GM12891 (cell line): ENCODE measurements around the gene RGL3.
"Not testable (repeated sequence)": the region's sequence is repeated elsewhere in the genome, so short reads cannot be mapped to it uniquely, and the experiment has no call there.

Experiments used
- DNase-seq: peaks from one replicate; pipeline ENCODE4 v3.0.0; 2011; ENCODE audit warnings: low spot score; ENCODE audit not compliant: insufficient read length
- FAIRE-seq: peaks from 2 replicates; lab custom pipeline; 2011; peaks lifted over from hg19 to GRCh38; lab: Jason Lieb, UNC
- PAX5 ChIP-seq: IDR thresholded peaks from 2 replicates; pipeline ENCODE4 v1.6.1; 2011; ENCODE audit warnings: low read length, moderate library complexity, mild to moderate bottlenecking; ENCODE audit not compliant: insufficient read depth, severe bottlenecking
- POLR2A ChIP-seq: IDR thresholded peaks from 2 replicates; pipeline ENCODE4 v1.6.1; 2011; ENCODE audit warnings: low read depth, low read length, control low read depth
- POLR2AphosphoS5 ChIP-seq: IDR thresholded peaks from 2 replicates; pipeline ENCODE4 v1.6.1; 2011; ENCODE audit warnings: low read depth, low read length, control low read depth
- POU2F2 ChIP-seq: IDR thresholded peaks from 2 replicates; pipeline ENCODE4 v1.6.1; 2011; ENCODE audit warnings: low read depth, mild to moderate bottlenecking, control low read depth, low read length, moderate library complexity
- SPI1 ChIP-seq: IDR thresholded peaks from 2 replicates; pipeline ENCODE4 v1.6.1; 2011; ENCODE audit warnings: low read depth, low read length, control low read depth
- TAF1 ChIP-seq: IDR thresholded peaks from 2 replicates; pipeline ENCODE4 v1.6.1; 2011; ENCODE audit warnings: low read depth, low read length, control low read depth

Gene RGL3

DNA sequence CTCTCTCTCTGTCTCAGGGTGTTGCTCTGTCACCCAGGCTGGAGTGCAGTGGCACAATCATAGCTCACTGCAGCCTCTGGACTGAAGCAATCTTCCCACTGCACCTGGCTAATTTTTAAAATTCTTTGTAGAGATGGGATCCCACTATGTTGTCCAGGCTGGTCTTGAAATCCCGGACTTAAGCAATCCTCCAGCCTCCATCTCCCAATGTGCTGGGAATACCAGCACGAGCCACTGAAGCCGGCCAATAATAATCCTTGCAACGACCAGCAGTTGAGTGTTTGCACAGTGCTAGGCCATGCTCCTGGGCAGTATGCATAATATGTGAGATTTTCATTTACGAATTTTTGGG is 34.4 kb downstream of the RGL3 start:
- FAIRE-seq (no peak), DNase-seq (no peak)
- no peak for TF ChIP-seq POLR2AphosphoS5

- TF ChIP-seq POLR2AphosphoS5 (no peak), PAX5 (no peak), TAF1 (no peak), SPI1 (no peak), POLR2A (no peak), POU2F2 (no peak)
- FAIRE-seq (no peak), DNase-seq (no peak)
These were observed 35.4 kb downstream of the RGL3 start for GRCh38 chr19:11383706-11384048.

DNA sequence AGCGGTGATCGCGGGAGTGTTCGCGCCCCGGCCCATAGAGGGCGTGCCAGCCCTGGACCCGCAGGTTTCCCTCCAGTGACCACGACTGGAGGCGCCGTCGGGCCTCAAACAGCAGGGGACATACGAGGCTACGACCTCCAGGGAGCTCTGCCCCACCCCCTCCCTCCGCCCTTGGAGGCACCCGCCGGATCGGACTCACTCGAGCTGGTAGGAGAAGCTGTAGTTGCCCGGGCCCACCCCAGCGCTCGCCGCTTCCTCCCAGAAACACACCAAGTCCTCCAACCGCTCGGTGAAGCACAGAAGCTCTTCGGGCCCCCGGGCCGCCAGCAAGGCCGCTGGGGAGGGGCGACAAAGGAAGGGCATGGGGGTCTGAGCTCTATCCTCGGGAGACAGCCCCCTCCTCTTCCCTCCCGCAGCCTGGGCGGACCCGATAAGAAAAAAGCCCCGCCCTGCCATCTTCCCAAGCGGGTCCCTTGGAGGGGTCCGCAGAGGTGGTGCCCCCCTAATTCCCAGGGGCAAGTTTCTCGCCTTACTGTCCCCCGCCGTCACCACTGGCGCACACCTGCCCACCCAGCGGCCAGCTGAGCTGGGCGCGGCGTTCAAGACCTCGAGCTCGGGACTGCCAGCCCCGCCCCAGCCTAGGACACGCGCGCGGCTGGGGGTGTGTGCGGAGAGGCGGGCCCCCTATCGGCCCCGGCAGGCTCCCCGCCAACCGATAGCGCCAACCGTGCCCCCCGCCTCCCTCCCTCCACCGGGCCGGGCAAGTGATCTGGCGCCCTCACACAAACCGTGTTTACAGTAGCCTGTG is 36.0 kb downstream of the RGL3 start:
- DNase-seq = no peak
- peak; percentile 20 for FAIRE-seq
- TF ChIP-seq SPI1 (no peak), TAF1 (no peak), POLR2AphosphoS5 (no peak), POLR2A (no peak), POU2F2 (no peak), PAX5 (no peak)

GRCh38 chr19:11380653-11381537 is 38.2 kb downstream of the RGL3 start:
- DNase-seq (peak; percentile 98), FAIRE-seq (peak; percentile 76)
- TF ChIP-seq POLR2A (peak; percentile 55; the same call in 1 of the 2 replicates), POU2F2 (no peak), SPI1 (no peak), TAF1 (peak; percentile 36; the same call in 1 of the 2 replicates), PAX5 (no peak), POLR2AphosphoS5 (peak; percentile 37; the same call in 1 of the 2 replicates)

- FAIRE-seq (no peak), DNase-seq (no peak)
- TF ChIP-seq TAF1 (no peak), PAX5 (no peak)
These were observed 39.2 kb downstream of the RGL3 start for GRCh38 chr19:11379857-11380350.

- DNase-seq, FAIRE-seq: not testable (repeated sequence)
These were observed 39.8 kb downstream of the RGL3 start for GRCh38 chr19:11379269-11379845.

GRCh38 chr19:11378319-11379189 is 40.6 kb downstream of the RGL3 start:
- DNase-seq = no peak
- no peak for FAIRE-seq
- TF ChIP-seq POU2F2 (no peak), POLR2AphosphoS5 (no peak), TAF1 (no peak), SPI1 (no peak), POLR2A (no peak), PAX5 (no peak)

DNA sequence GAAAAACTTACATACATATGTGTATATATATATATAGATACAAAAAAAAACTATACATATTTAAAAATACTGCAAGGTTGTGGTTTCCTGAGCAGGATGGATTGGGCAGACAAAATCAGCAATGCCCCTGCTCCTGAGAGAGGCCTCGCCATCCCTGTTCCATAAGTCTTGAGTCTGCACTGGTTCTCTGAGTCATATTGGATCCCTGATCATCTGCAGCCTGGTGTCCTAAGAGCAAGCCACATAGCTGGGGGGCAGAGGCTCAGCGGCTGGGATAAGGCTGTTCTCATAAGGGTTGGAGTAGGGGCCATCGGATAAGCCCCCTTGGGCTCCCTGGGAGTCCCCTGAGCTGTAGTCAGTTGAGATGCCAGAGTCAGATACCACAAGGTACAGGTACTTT is 41.4 kb downstream of the RGL3 start:
- FAIRE-seq = no peak
- DNase-seq = no peak
- no peak for TF ChIP-seq POLR2A
- TF ChIP-seq PAX5 = no peak
- TF ChIP-seq SPI1 = no peak

DNA sequence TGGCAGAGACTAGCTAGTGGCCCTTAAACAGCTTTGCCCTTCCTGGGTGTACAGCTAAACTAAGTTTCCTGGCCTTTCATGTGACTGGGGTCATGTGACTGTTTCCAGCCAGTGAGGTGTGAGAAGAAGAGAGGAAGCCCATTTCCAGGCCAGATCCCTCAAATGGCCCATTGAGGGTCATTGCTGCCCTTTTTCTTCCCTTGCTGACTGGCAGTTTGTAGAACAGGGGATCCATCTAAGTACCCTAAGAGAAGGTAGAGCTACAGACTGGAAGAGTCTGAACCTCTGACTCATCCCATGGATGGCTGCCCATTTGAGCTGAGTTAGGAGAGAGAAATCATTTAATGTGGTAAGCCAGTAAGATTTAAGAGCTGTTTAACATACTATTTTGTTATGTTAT is 41.9 kb downstream of the RGL3 start:
- FAIRE-seq (no peak), DNase-seq (no peak)
- 0 out of 2 replicates have a peak, but pooled peaks have one; percentile 40 for TF ChIP-seq POLR2A
- TF ChIP-seq POLR2AphosphoS5 = no peak
- no peak for TF ChIP-seq POU2F2
- TF ChIP-seq PAX5 = no peak
- no peak for TF ChIP-seq TAF1
- TF ChIP-seq SPI1 = peak; percentile 69
